ENCODE measurements around the gene DYSF.

Gene DYSF

GRCh38 chr2:71614976-71615766 is 161.8 kb downstream of the DYSF start:
- DNase-seq (ENCODE audit: low spot score): peak; percentile 85

GRCh38 chr2:71615767-71616730 is 162.7 kb downstream of the DYSF start:
- DNase-seq (ENCODE audit: low spot score): no peak

GRCh38 chr2:71617266-71617665 is 163.9 kb downstream of the DYSF start:
- DNase-seq (ENCODE audit: low spot score): no peak

GRCh38 chr2:71618327-71619113 is 165.2 kb downstream of the DYSF start:
- DNase-seq (ENCODE audit: low spot score): no peak

GRCh38 chr2:71619230-71619741 is 165.9 kb downstream of the DYSF start:
- no peak for DNase-seq (ENCODE audit: low spot score)

GRCh38 chr2:71620116-71620515 is 166.8 kb downstream of the DYSF start:
- DNase-seq (ENCODE audit: low spot score): no peak

- DNase-seq (ENCODE audit: low spot score): no peak
These were observed 167.5 kb downstream of the DYSF start for GRCh38 chr2:71620851-71621251.

- no peak for DNase-seq (ENCODE audit: low spot score)
These were observed 175.9 kb downstream of the DYSF start for GRCh38 chr2:71629273-71629672.

- DNase-seq (ENCODE audit: low spot score): no peak
These were observed 176.6 kb downstream of the DYSF start for GRCh38 chr2:71629771-71630453.

GRCh38 chr2:71630454-71631328 is 177.3 kb downstream of the DYSF start:
- DNase-seq (ENCODE audit: low spot score): no peak

GRCh38 chr2:71631411-71631931 is 178.1 kb downstream of the DYSF start:
- peak; percentile 83 for DNase-seq (ENCODE audit: low spot score)

GRCh38 chr2:71633086-71633485 is 179.7 kb downstream of the DYSF start:
- DNase-seq (ENCODE audit: low spot score): no peak

- DNase-seq (ENCODE audit: low spot score): no peak
These were observed 181.2 kb downstream of the DYSF start for GRCh38 chr2:71634567-71634966.

GRCh38 chr2:71635798-71636197 is 182.4 kb downstream of the DYSF start:
- DNase-seq (ENCODE audit: low spot score): no peak

GRCh38 chr2:71637168-71637567 is 183.8 kb downstream of the DYSF start:
- no peak for DNase-seq (ENCODE audit: low spot score)

- no peak for DNase-seq (ENCODE audit: low spot score)
These were observed 184.4 kb downstream of the DYSF start for GRCh38 chr2:71637736-71638135.

- no peak for DNase-seq (ENCODE audit: low spot score)
These were observed 186.4 kb downstream of the DYSF start for GRCh38 chr2:71639735-71640134.

GRCh38 chr2:71640489-71640888 is 187.1 kb downstream of the DYSF start:
- DNase-seq (ENCODE audit: low spot score): no peak

GRCh38 chr2:71643674-71644357 is 190.5 kb downstream of the DYSF start:
- DNase-seq (ENCODE audit: low spot score): no peak

GRCh38 chr2:71646028-71646427 is 192.7 kb downstream of the DYSF start:
- DNase-seq (ENCODE audit: low spot score): peak; percentile 79
